Nephron progenitor cell (in vitro differentiated cells): ENCODE data around the gene FAM193A.
"Not testable (repeated sequence)": the region's sequence is repeated elsewhere in the genome, so short reads cannot be mapped to it uniquely, and the experiment has no call there.

Source experiments
- DNase-seq: peaks from one replicate; pipeline ENCODE4 v3.0.0; 2021
- H3K27ac Mint-ChIP-seq: 2 replicates; pipeline ENCODE4 v1.8.0; 2021; ENCODE audit warnings: mild to moderate bottlenecking, moderate library complexity, mixed read lengths
- H3K27me3 Mint-ChIP-seq: 2 replicates; pipeline ENCODE4 v1.8.0; 2021; ENCODE audit warnings: mild to moderate bottlenecking, low read depth, mixed read lengths; ENCODE audit not compliant: poor library complexity
- H3K36me3 Mint-ChIP-seq: 2 replicates; pipeline ENCODE4 v1.8.0; 2021; ENCODE audit warnings: low read depth, mixed read lengths
- H3K4me1 Mint-ChIP-seq: 2 replicates; pipeline ENCODE4 v1.8.0; 2021; ENCODE audit warnings: mixed read lengths
- H3K4me3 Mint-ChIP-seq: 2 replicates; pipeline ENCODE4 v1.8.0; 2021; ENCODE audit warnings: mild to moderate bottlenecking, moderate library complexity, mixed read lengths
- H3K9me3 Mint-ChIP-seq: 2 replicates; pipeline ENCODE4 v1.8.0; 2021; ENCODE audit warnings: mild to moderate bottlenecking, moderate library complexity, mixed read lengths
- CTCF ChIP-seq: fragments of 200-600 bp; sonication (generic); IDR thresholded peaks from 2 replicates; pipeline ENCODE4 v1.5.0; 2021; ENCODE audit warnings: antibody characterized with exemption

FAM193A gene

DNA sequence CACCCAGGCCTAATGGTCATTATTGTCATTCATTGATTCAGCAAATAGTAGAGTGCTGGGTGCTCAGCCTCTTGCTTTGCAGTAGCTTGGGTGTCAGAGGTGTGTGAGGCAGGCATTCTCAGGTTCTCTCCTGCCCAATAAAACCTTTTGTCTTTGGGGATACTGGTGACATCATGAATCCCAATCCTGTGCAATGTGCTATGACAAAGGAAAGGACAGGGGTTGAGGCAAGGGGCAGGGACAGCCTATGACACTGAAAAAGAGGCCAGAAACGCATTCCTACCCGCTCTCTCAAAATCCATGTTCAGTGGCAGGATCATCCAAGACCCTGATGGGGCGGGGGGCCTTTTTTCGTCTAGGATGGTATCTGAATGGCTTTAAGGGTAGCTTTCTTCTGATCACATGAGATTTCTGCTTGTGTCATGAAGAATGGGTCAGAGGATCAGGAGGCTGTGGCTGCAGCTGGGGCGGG is 1.5 kb upstream of the FAM193A start:
- TF ChIP-seq CTCF, result no peak
- Mint-ChIP-seq H3K36me3 (peaks cover 7% of the 10 kb centered on the region), H3K4me3 (peak overlapping the region; percentile 94), H3K9me3 (no peaks in the 10 kb centered on the region), H3K4me1 (peaks cover 20% of the 10 kb centered on the region), H3K27me3 (no peaks in the 10 kb centered on the region), H3K27ac (peak overlapping the region; percentile 100)
- no peak for DNase-seq

- H3K27me3 Mint-ChIP-seq, result no peaks in the 10 kb centered on the region
- DNase-seq, result peak; percentile 73
Observed at GRCh38 chr4:2535376-2536192, 863 bp upstream of the FAM193A start.

DNA sequence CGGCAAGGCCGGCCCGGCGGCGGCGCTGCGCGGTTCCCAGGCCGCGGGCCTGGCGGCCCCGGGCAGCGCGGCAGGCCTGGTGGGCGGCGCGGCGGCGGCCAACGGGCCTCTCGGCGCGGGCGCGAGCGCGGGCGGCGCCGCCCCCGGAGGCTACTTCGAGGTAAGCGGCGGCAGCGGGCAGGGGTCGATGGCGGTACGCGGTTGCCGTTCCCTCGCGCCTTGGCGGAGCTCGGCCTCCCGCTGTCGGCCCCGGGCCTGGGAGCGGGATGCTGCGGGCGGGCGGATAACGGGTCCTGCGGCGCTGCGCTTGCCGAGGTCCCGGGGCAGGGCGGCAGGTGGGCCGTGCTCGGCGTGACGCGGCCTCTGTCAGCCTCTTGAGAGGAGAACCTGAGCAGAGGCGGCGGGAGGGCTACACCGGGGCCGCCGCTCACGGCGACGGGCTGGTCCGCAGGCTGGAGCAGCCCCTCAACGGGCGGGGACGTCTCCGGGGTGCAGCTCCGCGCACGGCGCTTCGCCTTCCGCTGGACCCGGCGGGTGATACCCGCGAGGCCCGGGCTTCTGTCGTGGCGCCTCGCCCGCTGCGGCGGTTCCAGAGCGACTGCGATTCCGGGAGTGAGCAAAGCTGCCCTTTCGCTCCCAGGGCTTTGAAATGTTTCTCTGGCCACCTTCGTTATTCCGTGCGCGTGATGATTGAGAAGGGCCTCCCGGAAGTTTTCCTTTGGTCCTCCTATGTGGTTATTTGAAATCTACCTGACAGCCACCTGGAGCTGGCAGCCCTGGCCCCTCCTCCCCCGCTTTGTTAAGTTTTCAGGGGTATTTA is 774 bp downstream of the FAM193A start:
- Mint-ChIP-seq H3K4me1 (peaks cover 20% of the 10 kb centered on the region), H3K4me3 (peak overlapping the region; percentile 89)

More at GRCh38 chr4:2535376-2536192, 863 bp upstream of the FAM193A start:
- Mint-ChIP-seq H3K4me1 (peaks cover 20% of the 10 kb centered on the region), H3K4me3 (peak overlapping the region; percentile 94), H3K36me3 (peaks cover 10% of the 10 kb centered on the region), H3K9me3 (no peaks in the 10 kb centered on the region), H3K27ac (peak overlapping the region; percentile 100)
- TF ChIP-seq CTCF, result no peak

DNA sequence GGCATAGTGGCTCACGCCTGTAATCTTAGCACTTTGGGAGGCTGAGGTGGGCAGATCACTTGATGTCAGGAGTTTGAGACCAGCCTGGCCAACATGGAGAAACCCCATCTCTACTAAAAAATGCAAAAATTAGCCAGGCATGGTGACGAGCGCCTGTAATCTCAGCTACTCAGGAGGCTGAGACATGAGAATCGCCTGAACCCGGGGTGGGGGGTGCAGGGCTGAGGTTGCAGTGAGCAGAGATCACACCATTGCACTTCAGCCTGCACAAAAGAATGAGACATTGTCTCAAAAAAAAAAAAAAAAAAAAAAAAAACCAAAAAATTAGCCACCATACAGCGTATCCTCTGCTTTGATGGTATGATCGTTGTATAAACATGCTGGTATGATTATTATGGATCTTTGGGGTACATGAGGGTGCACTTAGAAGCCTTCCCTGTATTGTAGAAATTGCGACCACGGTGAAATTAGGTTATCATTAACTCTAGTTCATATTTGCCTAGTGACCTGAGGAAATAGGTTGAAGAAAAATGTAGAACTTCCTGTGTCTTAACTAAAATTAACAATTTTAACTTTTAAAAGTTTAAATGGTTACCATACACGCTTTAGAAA is 7.2 kb downstream of the FAM193A start:
- Mint-ChIP-seq H3K36me3 (peaks cover 66% of the 10 kb centered on the region), H3K9me3 (peaks cover 29% of the 10 kb centered on the region)
- DNase-seq, H3K4me3 Mint-ChIP-seq, H3K4me1 Mint-ChIP-seq, H3K27ac Mint-ChIP-seq, H3K27me3 Mint-ChIP-seq: not testable (repeated sequence)

More for the DNA sequence above, 774 bp downstream of the FAM193A start:
- DNase-seq, result no peak
- Mint-ChIP-seq H3K36me3 (peaks cover 16% of the 10 kb centered on the region), H3K27me3 (no peaks in the 10 kb centered on the region), H3K27ac (peak overlapping the region; percentile 94), H3K9me3 (no peaks in the 10 kb centered on the region)
- TF ChIP-seq CTCF, result no peak

DNA sequence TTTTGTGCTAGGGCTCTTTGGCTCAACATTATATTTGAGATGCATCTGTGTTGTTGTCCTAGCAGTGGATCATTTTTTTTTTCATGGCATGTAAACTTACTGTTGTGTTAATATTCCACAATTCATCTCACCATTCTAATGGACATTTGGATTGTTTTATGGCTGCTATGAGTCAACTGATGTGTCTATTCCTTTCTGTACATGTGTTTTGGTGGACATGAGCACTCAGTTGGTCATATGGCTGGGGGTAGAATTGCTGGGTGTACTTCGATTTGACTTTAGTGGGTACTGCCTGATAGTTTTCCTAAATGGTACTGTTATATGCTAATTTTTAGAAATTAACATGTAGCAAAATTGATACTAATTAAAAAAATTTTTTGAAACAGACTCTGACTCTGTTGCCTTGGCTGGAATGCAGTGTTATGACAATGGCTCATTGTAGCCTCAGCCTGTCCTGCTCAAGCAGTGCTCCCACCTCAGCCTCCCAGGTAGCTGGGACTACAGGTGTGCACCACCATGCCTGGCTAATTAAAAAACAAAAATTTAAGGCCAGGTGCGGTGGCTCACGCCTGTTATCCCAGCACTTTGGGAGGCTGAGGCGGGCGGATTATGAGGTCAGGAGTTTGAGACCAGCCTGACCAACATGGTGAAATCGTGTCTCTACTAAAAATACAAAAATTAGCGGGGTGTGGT is 9.0 kb downstream of the FAM193A start:
- H3K4me1 Mint-ChIP-seq, result no peaks in the 10 kb centered on the region
- no peak for DNase-seq

More for the DNA sequence above, 9.0 kb downstream of the FAM193A start:
- Mint-ChIP-seq H3K4me3 (no peak overlapping the region), H3K27ac (no peak overlapping the region), H3K36me3 (peaks cover 63% of the 10 kb centered on the region), H3K27me3 (no peaks in the 10 kb centered on the region), H3K9me3 (peaks cover 39% of the 10 kb centered on the region)
- TF ChIP-seq CTCF, result no peak
